Measurements from ENCODE around the gene COL12A1. TPM values are rescaled to one million over a fixed set of nuclear protein-coding genes. Genes with fewer than 3 reads are reported as not detected.

Gene COL12A1
- total and polyA plus RNA-seq, 8 donors, result 1.2 to 19.3 (median 3.5) TPM

DNA sequence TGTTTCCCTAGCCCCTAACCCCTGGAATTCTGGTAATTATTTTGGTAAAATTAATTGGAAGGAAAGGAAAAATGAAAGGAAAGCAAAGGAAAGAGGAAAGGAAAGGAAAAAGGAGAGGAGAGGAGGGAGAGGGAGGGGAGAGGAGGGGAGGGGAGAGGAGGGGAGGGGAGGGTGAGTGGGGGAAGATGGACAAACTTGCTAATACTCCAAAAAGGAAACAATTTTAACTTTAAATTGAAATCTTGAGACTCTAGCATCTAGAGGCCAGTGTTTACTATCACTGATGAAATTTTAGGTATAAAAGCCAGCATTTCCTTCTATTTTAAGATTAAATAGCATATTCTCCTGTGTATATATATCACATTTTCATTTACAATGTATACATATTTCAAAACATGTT, 156.5 kb downstream of the COL12A1 start:
- no peak for ATAC-seq

DNA sequence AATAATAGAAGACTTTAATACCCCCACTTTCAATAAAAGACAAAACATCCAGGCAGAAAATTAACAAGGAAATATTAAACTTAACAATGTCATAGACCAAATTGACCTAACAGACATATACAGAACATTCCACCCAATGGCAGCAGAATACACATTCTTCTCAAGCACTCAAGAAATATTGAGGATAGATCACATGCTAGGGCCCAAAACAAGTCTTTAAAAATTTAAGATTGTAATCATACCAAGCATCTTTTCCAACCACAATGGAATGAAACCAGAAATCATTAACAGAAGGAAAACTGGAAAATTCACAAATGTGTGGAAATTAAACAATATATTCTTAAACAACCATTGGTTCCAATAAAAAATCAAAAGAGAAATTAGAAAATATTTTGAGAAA, 161.0 kb downstream of the COL12A1 start:
- intact Hi-C loops (cut with DNase I), result no loop called here
- Histone ChIP-seq H3K27ac (no peak overlapping the region), H3K9me3 (no peaks in the 10 kb centered on the region), H3K4me3 (no peak overlapping the region), H3K36me3 (no peaks in the 10 kb centered on the region), H3K4me1 (no peaks in the 10 kb centered on the region), H3K27me3 (no peaks in the 10 kb centered on the region)
- ATAC-seq, result no peak
- DNase-seq, result no peak
- TF ChIP-seq, protein P1, sequence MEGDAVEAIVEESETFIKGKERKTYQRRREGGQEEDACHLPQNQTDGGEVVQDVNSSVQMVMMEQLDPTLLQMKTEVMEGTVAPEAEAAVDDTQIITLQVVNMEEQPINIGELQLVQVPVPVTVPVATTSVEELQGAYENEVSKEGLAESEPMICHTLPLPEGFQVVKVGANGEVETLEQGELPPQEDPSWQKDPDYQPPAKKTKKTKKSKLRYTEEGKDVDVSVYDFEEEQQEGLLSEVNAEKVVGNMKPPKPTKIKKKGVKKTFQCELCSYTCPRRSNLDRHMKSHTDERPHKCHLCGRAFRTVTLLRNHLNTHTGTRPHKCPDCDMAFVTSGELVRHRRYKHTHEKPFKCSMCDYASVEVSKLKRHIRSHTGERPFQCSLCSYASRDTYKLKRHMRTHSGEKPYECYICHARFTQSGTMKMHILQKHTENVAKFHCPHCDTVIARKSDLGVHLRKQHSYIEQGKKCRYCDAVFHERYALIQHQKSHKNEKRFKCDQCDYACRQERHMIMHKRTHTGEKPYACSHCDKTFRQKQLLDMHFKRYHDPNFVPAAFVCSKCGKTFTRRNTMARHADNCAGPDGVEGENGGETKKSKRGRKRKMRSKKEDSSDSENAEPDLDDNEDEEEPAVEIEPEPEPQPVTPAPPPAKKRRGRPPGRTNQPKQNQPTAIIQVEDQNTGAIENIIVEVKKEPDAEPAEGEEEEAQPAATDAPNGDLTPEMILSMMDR (IDR thresholded peaks at IDR 0.05), result no peak
- no peak for FAIRE-seq

More for the DNA sequence above, 156.5 kb downstream of the COL12A1 start:
- H3K27ac ChIP-seq, result no peak overlapping the region
- intact Hi-C loops (cut with DNase I), result no loop called here
- no peak for FAIRE-seq
- no peaks in the 10 kb centered on the region for H3K36me3 ChIP-seq
- TF ChIP-seq, protein P1 (IDR thresholded peaks at IDR 0.05), result no peak
- H3K9me3 ChIP-seq, result no peaks in the 10 kb centered on the region
- DNase-seq, result no peak
- no peaks in the 10 kb centered on the region for H3K27me3 ChIP-seq
- no peak overlapping the region for H3K4me3 ChIP-seq
- no peaks in the 10 kb centered on the region for H3K4me1 ChIP-seq

DNA sequence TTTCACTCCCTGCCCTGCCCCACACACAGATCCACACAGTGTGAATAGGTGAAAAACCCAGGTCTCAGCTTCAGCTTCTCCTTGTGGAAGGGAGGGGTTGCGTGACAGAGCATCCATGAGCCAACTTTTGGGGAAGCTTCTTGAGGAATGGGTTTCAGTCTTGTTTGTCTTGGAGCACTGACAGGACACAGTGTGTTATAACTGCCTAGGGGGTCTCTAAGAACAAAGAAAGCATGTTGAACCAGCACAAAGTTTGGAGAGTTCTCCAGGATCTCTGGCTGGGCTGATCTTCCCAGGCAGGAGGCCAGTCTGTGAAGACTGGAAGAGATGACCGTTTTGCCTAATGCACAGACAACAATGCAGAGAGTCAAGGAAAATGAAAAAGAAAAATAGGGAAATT, 164.5 kb downstream of the COL12A1 start:
- DNase-seq, result no peak
- 63 to 78% methylated on average over 2 of the region's 2 CpGs for WGBS, 2 donors
- no peaks in the 10 kb centered on the region for H3K36me3 ChIP-seq
- no peaks in the 10 kb centered on the region for H3K9me3 ChIP-seq
- H3K27me3 ChIP-seq, result no peaks in the 10 kb centered on the region
- H3K27ac ChIP-seq, result no peak overlapping the region
- FAIRE-seq, result no peak
- H3K4me3 ChIP-seq, result no peak overlapping the region
- intact Hi-C loops (cut with DNase I), result no loop called here
- TF ChIP-seq, protein P1 (IDR thresholded peaks at IDR 0.05), result no peak
- no peak for ATAC-seq
- H3K4me1 ChIP-seq, result no peaks in the 10 kb centered on the region

Other genes with a start within 250 kb of the COL12A1 start
- 100 to 1,000 TPM in 4 of 6 donors, 10 to 100 TPM in 2; 76.5 to 147 (median 125) TPM for gene COX7A2, start 37.7 kb upstream of the COL12A1 start, total RNA-seq
- gene COX7A2, start 37.7 kb upstream of the COL12A1 start, polyA plus RNA-seq, result 100 to 1,000 TPM; 188 to 214 TPM
- 10 to 100 TPM; 61.4 to 85.5 (median 70.5) TPM for gene TMEM30A, start 78.7 kb upstream of the COL12A1 start, total RNA-seq
- gene TMEM30A, start 78.7 kb upstream of the COL12A1 start, polyA plus RNA-seq, result 10 to 100 TPM; 21.2 to 44.5 TPM